T-cell (primary cell): ENCODE results near the gene COL23A1. TPM values are rescaled to one million over a fixed set of nuclear protein-coding genes. Genes with fewer than 3 reads are reported as not detected.

ENCODE experiments used
- ATAC-seq, 4 experiments: fragments of 200-7000 bp in 3 of 4; fragments of 150-1000 bp in 1 of 4; cut with Tn5 transposase; replicated peaks in 1 of 4; 1 replicate in 3 of 4; 2 replicates in 1 of 4; pipeline ENCODE4 v1.10.0; 2021; ENCODE audit warnings: moderate library complexity in 3 of 4, mild to moderate bottlenecking in 2 of 4, moderate number of reproducible peaks in 1 of 4
- CTCF ChIA-PET, 2 donors: fragments of 300-600 bp; sonication (Branson Sonifier 250); formaldehyde crosslinking; loops; one replicate each; lab custom pipeline; 2022; ENCODE audit warnings: antibody characterized with exemption in 2 of 2; lab: Charles Lee
- POLR2A ChIA-PET, 2 donors: fragments of 300-600 bp; sonication (Branson Sonifier 250); formaldehyde crosslinking; loops; one replicate each; lab custom pipeline; 2022; ENCODE audit warnings: antibody characterized with exemption in 2 of 2; lab: Charles Lee
- DNase-seq, 35 experiments: peaks; one replicate each; pipeline versions ENCODE4 v3.0.0 to v3.0.0-alpha.2; 2013 to 2023
- H3K27ac ChIP-seq: one replicate; pipeline ENCODE4 v1.5.1; 2013; ENCODE audit warnings: low read length
- H3K27me3 ChIP-seq, 2 experiments: replicated peaks in 1 of 2; 1 replicate in 1 of 2; 2 replicates in 1 of 2; pipeline versions ENCODE4 v1.6.1 to v1.7.0; 2013; ENCODE audit warnings: low read length in 1 of 2, mixed read lengths in 1 of 2; ENCODE audit not compliant: control insufficient read depth in 2 of 2, insufficient read depth in 2 of 2; ENCODE audit errors: extremely low read depth in 1 of 2
- H3K36me3 ChIP-seq, 2 donors: 1 replicate in 1 of 2; 2 replicates in 1 of 2; pipeline versions ENCODE4 v1.6.1 to v1.7.0; 2013; ENCODE audit warnings: low read length in 1 of 2; ENCODE audit not compliant: control insufficient read depth in 2 of 2, insufficient read depth in 1 of 2; ENCODE audit errors: extremely low read depth in 1 of 2
- H3K4me1 ChIP-seq, 2 experiments: 1 replicate in 1 of 2; 2 replicates in 1 of 2; pipeline versions ENCODE4 v1.6.1 to v1.7.0; 2013; ENCODE audit warnings: low read length in 2 of 2, mixed read lengths in 1 of 2; ENCODE audit not compliant: insufficient read depth in 2 of 2, control insufficient read depth in 1 of 2; ENCODE audit errors: extremely low read depth in 1 of 2
- H3K4me3 ChIP-seq, 2 donors: 1 replicate in 1 of 2; 2 replicates in 1 of 2; pipeline versions ENCODE4 v1.5.1 to v1.7.0; 2013; ENCODE audit warnings: mild to moderate bottlenecking in 2 of 2, low read length in 1 of 2, moderate library complexity in 1 of 2; ENCODE audit not compliant: control insufficient read depth in 1 of 2; ENCODE audit errors: extremely low read depth in 1 of 2
- H3K9me3 ChIP-seq: 2 replicates; pipeline ENCODE4 v1.7.0; 2013
- H3K27ac Mint-ChIP-seq, 2 donors: one replicate each; pipeline ENCODE4 v1.8.0; 2020 to 2021; ENCODE audit warnings: mild to moderate bottlenecking in 2 of 2, mixed read lengths in 2 of 2
- H3K27me3 Mint-ChIP-seq, 2 donors: one replicate each; pipeline ENCODE4 v1.8.0; 2021 to 2022; ENCODE audit warnings: mixed read lengths in 2 of 2
- H3K36me3 Mint-ChIP-seq: one replicate; pipeline ENCODE4 v1.8.0; 2021; ENCODE audit warnings: mixed read lengths
- H3K4me1 Mint-ChIP-seq, 3 donors: one replicate each; pipeline ENCODE4 v1.8.0; 2020 to 2022; ENCODE audit warnings: mixed read lengths in 3 of 3, mild to moderate bottlenecking in 1 of 3
- H3K4me3 Mint-ChIP-seq, 3 donors: one replicate each; pipeline ENCODE4 v1.8.0; 2020 to 2022; ENCODE audit warnings: mild to moderate bottlenecking in 3 of 3, mixed read lengths in 3 of 3, moderate library complexity in 3 of 3
- H3K9me3 Mint-ChIP-seq, 3 donors: one replicate each; pipeline ENCODE4 v1.8.0; 2020 to 2022; ENCODE audit warnings: mixed read lengths in 3 of 3
- WGBS: methylation state at CpG from one replicate; pipeline ENCODE4 v1.1.5; 2013; ENCODE audit warnings: missing lambda C conversion rate; ENCODE audit not compliant: insufficient coverage; 5-methylcytosine and 5-hydroxymethylcytosine counted together
- total RNA-seq, 35 experiments: library from RNA in 6 of 35; stranded (reverse) in 6 of 35; fragments of 120-200 nt in 1 of 35; gene quantifications; one replicate each; pipeline versions ENCODE4 v1.2.1 to v1.2.4 and lab custom pipeline; 2013 to 2026

COL23A1 gene
- under 1 TPM in 2 of 5 donors, not detected in 3; 0.07 to 0.13 TPM for total RNA-seq
- 0.11 TPM for total RNA-seq (2013)
- 0 to 0.28 (median 0.06) reads per million in 29 experiments for total RNA-seq (lab: John Stamatoyannopoulos, UW)

DNA sequence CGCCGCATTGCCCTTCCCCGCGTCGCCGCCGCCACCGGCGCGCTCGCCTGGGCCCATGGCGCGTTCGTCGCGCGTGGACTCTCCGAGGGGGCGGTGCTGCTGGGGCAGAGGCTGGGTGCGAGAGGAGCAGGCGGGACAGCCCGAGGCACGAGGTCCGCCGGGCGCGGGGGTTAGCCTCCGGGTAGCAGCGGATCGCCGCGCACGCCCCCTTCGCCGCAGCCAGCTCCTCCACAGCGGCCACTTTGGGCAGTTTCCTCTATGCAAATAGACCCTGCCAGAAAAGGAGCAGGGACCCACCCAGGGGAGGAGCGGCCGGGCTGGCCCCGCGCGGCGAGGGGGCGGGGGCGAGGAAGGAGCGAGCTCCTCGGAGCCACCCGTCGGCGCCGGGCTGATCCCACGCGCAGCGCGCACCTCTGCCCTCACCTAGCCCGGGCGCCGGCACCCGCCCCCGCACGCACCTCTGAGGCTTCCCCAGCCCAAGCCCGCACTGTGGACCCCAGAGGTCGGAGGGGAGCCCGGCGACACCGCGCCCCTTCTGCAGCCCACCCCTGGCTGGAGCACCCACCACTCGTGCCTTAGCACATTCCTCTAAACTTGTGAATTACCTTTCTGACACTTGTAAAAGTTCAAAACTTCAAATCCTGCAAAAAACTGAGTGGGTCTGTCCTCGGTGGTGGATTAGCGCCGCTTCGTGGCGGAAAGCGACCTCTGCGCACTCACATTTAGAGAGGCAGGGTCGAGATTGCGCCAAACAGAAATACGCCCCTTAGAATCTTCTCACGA, at the start of gene COL23A1:
COL23A1 (minus strand) TSS at position 253 of the 783 bp plus-strand sequence.
- Histone ChIP-seq H3K27me3 (peaks cover 7 to 50% of the 10 kb centered on the region in 2 experiments), H3K27ac (no peak within 1 kb of the TSS), H3K36me3 (no peaks in the 10 kb centered on the region), H3K4me3 (peak within 1 kb of the TSS in 1 of 2 donors; percentile 52), H3K4me1 (peaks cover 4 to 14% of the 10 kb centered on the region in 2 experiments), H3K9me3 (peaks cover 8% of the 10 kb centered on the region)
- ChIA-PET CTCF (no interaction called here), POLR2A (no interaction called here)
- H3K27ac Mint-ChIP-seq, result no peak within 1 kb of the TSS
- H3K36me3 Mint-ChIP-seq, result peaks cover 10% of the 10 kb centered on the region
- WGBS, result 3% methylated on average over 72 of the region's 78 CpGs
- DNase-seq (peak in 26 of 35 experiments; percentile 15 to 58 (median 34)), ATAC-seq (peak; percentile 80 to 88 (median 83))
- peaks cover 0 to 15% (median 7%) of the 10 kb centered on the region in 3 donors for H3K4me1 Mint-ChIP-seq
- peaks cover 51 to 56% of the 10 kb centered on the region in 2 donors for H3K27me3 Mint-ChIP-seq
- peak within 1 kb of the TSS; percentile 68 to 74 (median 72) for H3K4me3 Mint-ChIP-seq
- H3K9me3 Mint-ChIP-seq, result peaks cover 10 to 15% (median 11%) of the 10 kb centered on the region in 3 donors

DNA sequence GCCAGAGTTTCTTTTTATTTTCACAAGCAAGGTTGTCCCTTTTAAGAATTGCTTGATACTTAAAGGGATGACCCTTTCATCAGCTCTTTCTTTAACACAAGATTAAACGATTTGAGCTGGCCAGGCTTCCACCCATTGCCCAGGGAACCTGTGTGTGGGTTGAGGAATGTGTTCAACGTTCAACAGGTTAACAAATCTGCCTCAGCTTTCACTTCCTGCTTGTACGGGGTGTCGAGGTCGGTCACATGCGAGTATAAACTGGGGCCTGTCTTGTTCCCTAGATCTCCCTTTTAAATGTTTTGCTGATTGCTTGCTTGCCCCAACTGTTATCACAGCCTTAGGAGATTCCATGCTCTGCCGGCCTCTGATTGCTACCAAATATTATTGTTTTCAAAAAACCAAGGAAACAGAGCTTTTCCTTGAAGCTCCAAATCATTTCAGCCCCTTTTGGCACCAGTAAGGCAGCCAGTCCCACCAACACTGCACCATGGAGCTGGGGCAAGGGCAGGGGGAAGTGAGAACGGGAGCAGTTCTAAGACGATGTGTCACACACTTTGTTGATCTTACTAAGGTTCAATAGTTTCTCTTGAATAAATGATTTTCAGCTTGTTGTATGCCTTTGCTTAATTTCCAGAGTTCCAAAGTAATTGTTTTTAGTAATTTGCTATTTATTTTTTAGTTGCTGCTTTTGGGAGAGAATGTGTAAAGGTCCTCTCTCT, 47.3 kb upstream of the COL23A1 start:
- H3K4me1 Mint-ChIP-seq, result peaks cover 0 to 2% (median 0%) of the 10 kb centered on the region in 3 donors
- ChIA-PET POLR2A (interaction anchor here (0.6 to 0.7 kb wide), 3 partner anchors 375 to 1687 kb away, joined by 3 read pairs; no protein-coding TSS in a partner anchor), CTCF (interaction anchor here (0.6 kb wide), 2 partner anchors 12 to 98 kb away, joined by 3 to 7 read pairs; no protein-coding TSS in a partner anchor)
- Histone ChIP-seq H3K36me3 (no peaks in the 10 kb centered on the region), H3K4me3 (no peak overlapping the region), H3K4me1 (no peaks in the 10 kb centered on the region), H3K27me3 (peaks cover 0 to 8% of the 10 kb centered on the region in 2 experiments), H3K9me3 (no peaks in the 10 kb centered on the region), H3K27ac (no peak overlapping the region)
- no peak for ATAC-seq
- no peaks in the 10 kb centered on the region for H3K9me3 Mint-ChIP-seq
- peaks cover 2 to 25% of the 10 kb centered on the region in 2 donors for H3K27me3 Mint-ChIP-seq
- 71% methylated on average over 6 of the region's 9 CpGs for WGBS
- no peak for DNase-seq
- H3K4me3 Mint-ChIP-seq, result no peak overlapping the region
- H3K36me3 Mint-ChIP-seq, result no peaks in the 10 kb centered on the region
- no peak overlapping the region for H3K27ac Mint-ChIP-seq

DNA sequence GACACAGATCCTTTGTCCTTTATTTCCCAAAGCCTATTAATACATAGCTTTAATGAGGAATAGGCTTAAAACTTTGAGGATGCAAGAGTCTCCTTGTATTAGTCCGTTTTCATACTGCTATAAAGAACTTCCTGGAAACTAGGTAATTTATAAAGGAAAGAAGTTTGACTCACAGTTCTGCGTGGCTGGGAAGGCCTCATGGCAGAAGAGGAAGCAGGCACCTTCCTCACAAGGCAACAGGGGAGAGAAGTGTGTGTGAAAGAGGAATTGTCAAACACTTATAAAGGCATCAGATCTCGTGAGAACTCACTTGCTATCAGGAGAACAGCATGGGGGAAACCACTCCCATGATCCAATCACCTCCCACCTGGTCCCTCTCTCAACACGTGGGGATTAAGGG, 42.1 kb upstream of the COL23A1 start:
- Histone ChIP-seq H3K36me3 (no peaks in the 10 kb centered on the region), H3K4me3 (no peak overlapping the region), H3K27ac (no peak overlapping the region), H3K27me3 (peaks cover 0 to 3% of the 10 kb centered on the region in 2 experiments), H3K9me3 (no peaks in the 10 kb centered on the region), H3K4me1 (peaks cover 0 to 5% of the 10 kb centered on the region in 2 experiments)
- Mint-ChIP-seq H3K4me1 (peaks cover 0 to 4% (median 2%) of the 10 kb centered on the region in 3 donors), H3K27me3 (peaks cover 0 to 23% of the 10 kb centered on the region in 2 donors), H3K27ac (no peak overlapping the region), H3K4me3 (no peak overlapping the region), H3K36me3 (no peaks in the 10 kb centered on the region), H3K9me3 (no peaks in the 10 kb centered on the region)
- ChIA-PET CTCF (no interaction called here), POLR2A (no interaction called here)
- WGBS, result no CpG with 5 or more reads among the region's 4 CpGs
- DNase-seq (no peak), ATAC-seq (no peak)

DNA sequence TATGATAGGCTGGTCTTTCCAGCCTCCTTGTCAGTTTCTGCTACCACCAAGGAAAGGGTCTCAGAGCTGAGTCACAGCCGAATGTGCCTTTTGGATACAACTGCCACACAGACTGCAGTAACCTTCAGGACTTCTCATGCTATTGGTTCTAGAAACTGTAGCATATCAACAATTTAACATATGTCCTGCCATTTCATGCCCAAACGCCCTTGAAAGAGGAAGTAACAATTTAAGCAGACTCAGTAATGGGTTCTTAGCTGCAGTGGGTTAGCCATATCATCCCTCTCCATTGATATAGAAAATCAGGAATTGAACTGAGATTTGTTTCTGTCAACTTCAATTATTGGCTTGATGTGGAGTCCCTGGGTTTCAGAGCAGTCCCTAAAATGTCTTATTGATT, 40.8 kb upstream of the COL23A1 start:
- Mint-ChIP-seq H3K4me1 (peaks cover under 1 to 4% (median 2%) of the 10 kb centered on the region in 3 donors), H3K4me3 (no peak overlapping the region), H3K9me3 (no peaks in the 10 kb centered on the region), H3K36me3 (no peaks in the 10 kb centered on the region), H3K27me3 (peaks cover 0 to 20% of the 10 kb centered on the region in 2 donors), H3K27ac (no peak overlapping the region)
- Histone ChIP-seq H3K4me3 (no peak overlapping the region), H3K27ac (no peak overlapping the region), H3K27me3 (peaks cover 0 to 2% of the 10 kb centered on the region in 2 experiments), H3K9me3 (no peaks in the 10 kb centered on the region), H3K4me1 (peaks cover 2 to 7% of the 10 kb centered on the region in 2 experiments), H3K36me3 (no peaks in the 10 kb centered on the region)
- ATAC-seq (no peak), DNase-seq (no peak)
- POLR2A ChIA-PET, result no interaction called here
- WGBS, result 100% methylated on average over 1 of the region's 2 CpGs
- CTCF ChIA-PET, result no interaction called here

DNA sequence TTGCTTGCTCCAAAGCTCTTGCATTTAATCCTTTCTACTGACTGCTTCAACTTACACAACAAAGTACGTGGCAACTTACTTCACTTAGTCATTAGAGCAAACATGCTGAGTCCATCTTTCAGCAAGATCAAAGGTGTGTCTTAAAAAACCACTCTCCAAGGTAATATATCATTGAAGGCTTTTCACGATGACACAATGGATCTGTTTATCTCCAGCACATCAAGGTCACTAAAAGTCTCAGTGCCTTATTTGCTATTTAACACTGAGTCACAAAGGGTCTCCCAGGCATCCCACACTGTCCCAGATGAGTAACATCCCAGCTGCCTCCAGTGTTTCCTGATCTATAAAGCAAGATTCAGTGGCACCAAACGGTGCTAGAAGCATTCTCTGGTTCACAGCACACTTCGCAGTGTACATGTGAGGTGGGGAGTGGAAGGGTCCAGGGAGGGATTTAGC, 40.3 kb upstream of the COL23A1 start:
- Mint-ChIP-seq H3K4me3 (no peak overlapping the region), H3K36me3 (no peaks in the 10 kb centered on the region), H3K27me3 (peaks cover 0 to 20% of the 10 kb centered on the region in 2 donors), H3K27ac (no peak overlapping the region), H3K9me3 (no peaks in the 10 kb centered on the region), H3K4me1 (peaks cover 5 to 7% (median 7%) of the 10 kb centered on the region in 3 donors)
- no peak overlapping the region for H3K27ac ChIP-seq
- H3K4me1 ChIP-seq, result peaks cover 7% of the 10 kb centered on the region in 2 experiments
- WGBS, result 78% methylated on average over 3 of the region's 4 CpGs
- no peak for DNase-seq
- ATAC-seq, result no peak
- H3K4me3 ChIP-seq, result no peak overlapping the region
- peaks cover 0 to 2% of the 10 kb centered on the region in 2 experiments for H3K27me3 ChIP-seq
- ChIA-PET POLR2A (no interaction called here), CTCF (no interaction called here)
- no peaks in the 10 kb centered on the region for H3K36me3 ChIP-seq
- H3K9me3 ChIP-seq, result no peaks in the 10 kb centered on the region

DNA sequence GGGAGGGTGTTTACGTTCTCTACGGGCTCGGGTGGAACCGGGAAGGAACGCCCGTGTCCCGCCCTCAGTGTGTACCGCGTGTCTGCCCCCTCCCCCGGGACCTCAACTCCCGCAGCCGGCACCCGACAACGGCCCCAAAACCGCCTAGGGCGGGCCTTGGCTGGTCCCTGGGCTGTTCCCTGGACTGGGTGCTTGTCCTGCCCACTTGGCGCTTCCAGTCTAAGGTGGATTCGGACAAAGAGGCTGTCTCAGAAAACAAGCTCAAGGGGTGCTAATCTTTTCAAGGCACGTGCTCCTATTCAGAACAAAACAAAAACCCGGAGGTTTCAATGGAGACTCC, 37.0 kb upstream of the COL23A1 start:
- ChIA-PET POLR2A (no interaction called here), CTCF (no interaction called here)
- ATAC-seq (no peak), DNase-seq (no peak)
- peak overlapping the region; percentile 40 to 84 for H3K4me3 ChIP-seq
- Mint-ChIP-seq H3K4me1 (peaks cover 34 to 37% (median 37%) of the 10 kb centered on the region in 3 donors), H3K27ac (peak overlapping the region; percentile 67 to 75), H3K4me3 (peak overlapping the region; percentile 91 to 99 (median 98)), H3K9me3 (no peaks in the 10 kb centered on the region), H3K36me3 (peaks cover 6% of the 10 kb centered on the region), H3K27me3 (peaks cover 0 to 2% of the 10 kb centered on the region in 2 donors)
- H3K36me3 ChIP-seq, result peaks cover 0 to 12% of the 10 kb centered on the region in 2 donors
- peaks cover 20 to 30% of the 10 kb centered on the region in 2 experiments for H3K4me1 ChIP-seq
- no peaks in the 10 kb centered on the region for H3K9me3 ChIP-seq
- 24% methylated on average over 11 of the region's 20 CpGs for WGBS
- no peaks in the 10 kb centered on the region for H3K27me3 ChIP-seq
- H3K27ac ChIP-seq, result peak overlapping the region; percentile 64
